GM12873 (cell line): ENCODE data around the gene DNAJC22.

Experiments
- TF ChIP-seq, protein P1 (sequence below): IDR thresholded peaks from 2 replicates; pipeline ENCODE4 v1.5.1; 2012; ENCODE audit warnings: low read depth, mild to moderate bottlenecking, moderate library complexity, low read length, control low read depth; ENCODE audit not compliant: insufficient read depth; ENCODE audit errors: missing control alignments

DNAJC22 gene

DNA sequence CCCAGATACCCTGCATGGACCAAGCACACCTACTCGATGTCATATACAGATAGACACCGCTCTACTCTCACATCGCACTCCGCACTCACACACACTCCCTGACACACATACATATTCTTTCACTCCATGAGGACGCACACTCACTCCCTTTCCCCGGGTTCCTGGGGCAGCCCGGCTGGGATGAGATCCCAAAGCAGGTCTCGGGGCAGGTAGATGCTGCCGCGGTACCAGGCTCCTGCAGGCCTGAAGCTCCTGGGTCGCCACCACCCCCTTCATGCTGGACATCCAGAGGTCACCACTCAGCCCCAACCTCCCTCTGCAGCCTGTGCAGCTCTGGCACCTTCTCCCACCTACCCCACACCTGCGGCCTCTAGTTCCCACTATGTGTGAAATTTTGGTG, 12.0 kb upstream of the DNAJC22 start:
- TF ChIP-seq, protein P1, sequence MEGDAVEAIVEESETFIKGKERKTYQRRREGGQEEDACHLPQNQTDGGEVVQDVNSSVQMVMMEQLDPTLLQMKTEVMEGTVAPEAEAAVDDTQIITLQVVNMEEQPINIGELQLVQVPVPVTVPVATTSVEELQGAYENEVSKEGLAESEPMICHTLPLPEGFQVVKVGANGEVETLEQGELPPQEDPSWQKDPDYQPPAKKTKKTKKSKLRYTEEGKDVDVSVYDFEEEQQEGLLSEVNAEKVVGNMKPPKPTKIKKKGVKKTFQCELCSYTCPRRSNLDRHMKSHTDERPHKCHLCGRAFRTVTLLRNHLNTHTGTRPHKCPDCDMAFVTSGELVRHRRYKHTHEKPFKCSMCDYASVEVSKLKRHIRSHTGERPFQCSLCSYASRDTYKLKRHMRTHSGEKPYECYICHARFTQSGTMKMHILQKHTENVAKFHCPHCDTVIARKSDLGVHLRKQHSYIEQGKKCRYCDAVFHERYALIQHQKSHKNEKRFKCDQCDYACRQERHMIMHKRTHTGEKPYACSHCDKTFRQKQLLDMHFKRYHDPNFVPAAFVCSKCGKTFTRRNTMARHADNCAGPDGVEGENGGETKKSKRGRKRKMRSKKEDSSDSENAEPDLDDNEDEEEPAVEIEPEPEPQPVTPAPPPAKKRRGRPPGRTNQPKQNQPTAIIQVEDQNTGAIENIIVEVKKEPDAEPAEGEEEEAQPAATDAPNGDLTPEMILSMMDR, result no peak

DNA sequence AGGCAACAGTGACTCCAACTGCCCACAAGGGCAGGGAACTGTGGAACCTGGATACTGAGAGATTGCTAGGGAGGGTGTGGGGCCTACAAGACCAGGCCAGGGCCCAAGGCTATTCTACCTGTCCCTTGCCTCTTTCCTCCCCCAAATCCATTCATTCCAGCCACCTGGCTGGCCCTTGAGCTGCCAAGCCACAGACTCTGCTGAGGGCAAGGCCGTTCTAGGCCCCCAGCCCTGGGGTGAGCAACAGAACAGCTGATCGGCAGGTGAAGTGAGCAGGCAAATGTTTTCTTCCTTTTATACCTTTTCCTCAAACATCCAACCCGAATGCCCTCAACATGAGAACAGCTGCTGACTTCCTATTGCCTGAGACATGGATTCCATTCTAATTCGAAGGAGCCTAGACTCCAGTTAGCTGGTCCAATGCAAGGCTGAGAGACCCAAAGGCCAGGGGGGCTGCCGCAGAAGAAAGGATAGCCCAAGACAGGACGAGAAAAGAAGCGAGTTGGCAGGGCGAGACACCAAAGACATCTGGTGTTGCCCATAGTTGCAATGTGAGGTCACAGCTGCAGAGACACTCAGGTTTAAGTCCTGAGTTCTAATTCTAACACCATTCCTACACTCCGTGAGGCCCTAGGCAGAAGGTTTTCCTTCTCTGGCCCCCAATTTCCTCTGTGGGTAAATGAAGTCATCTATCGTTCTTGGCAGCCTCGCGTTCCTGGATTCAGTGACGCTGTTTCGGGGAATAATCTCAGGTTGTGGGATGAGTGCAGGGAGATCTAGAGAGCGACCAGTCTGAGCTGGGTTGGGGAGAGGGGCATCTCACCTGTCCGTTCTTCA, 11.4 kb upstream of the DNAJC22 start:
- TF ChIP-seq, protein P1, result no peak

DNA sequence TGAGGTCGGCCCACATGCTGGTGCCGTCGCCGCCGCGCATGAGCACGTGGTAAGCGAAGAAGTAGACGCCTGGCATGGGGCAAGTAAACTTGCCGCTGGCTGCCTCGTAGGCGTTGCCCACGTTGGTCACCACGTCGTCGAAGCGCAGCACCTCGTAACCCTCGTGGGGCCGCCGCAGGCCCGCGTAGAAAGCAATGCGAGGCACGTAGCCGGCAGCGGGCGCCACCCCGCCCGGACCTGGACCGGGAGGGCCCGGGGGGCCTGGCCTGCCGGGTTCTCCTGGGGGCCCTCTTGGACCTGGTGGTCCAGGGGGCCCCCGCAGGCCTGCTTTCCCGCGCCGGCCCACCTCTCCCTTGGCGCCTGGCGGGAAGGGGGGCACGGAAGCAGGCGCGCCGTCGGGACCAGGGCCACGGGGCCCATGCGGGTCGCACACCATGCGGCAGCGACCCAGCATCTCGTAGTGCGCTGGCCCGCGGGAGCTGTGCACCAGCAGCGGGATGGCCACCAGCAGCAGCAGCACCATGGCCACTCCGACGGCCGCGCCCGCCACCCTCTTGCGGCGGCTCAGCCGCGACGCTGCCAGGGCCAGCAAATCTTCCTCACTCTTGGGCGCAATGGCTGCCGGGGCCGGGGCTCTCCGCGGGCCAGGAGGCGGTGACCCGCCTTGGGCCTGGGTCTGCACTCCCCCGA, 10.6 kb upstream of the DNAJC22 start:
- TF ChIP-seq, protein P1, result no peak

DNA sequence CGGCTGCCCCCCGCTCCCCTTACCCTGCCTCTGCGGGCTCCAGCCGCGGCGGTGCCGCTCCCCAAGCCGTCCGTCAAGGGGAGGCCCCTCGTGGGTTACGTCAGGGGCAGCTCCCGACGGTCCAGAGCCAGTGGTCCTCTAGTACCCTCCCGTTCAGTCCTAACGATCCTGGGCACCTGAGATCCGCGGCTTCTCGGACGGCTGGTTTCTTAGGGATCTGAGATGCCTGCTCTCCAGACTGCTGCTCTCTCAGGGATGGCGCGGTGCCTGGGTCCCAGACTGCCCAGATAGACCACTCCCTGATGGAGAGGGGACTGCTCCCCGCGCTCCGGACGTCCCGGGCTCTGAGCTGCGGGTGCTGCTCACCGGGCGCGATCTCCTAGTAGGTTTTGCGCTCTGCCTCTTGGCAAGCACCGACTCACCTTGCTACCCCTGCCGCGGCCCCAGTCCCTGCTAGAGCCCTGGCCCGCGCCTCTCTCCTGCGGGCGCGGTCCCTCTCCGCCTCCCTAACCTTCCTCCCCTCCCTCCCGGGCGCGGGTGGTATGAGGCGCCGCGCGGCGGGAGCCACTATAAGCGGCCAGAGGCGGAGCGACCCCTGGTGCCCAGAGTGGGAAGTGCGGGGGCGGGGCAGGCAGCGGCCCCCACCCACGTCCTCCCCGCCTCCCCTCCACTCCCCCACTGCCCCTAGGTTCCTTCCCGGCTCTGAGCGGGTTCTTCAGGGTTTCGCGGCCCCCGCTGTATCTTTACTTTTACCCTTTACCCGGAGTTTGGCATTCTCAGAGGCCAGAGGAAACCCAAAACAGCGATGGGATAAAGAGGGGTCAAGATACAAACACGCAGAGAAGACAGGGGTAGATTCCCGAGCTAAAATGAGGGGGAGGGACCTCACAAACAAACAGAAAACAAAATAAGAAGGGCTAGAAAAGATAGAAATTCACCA, 9.8 kb upstream of the DNAJC22 start, which contains the start of gene C1QL4:
C1QL4 (minus strand) TSS at position 544 of the 940 bp plus-strand sequence. CDS start 711 bp downstream, outside the sequence.
- TF ChIP-seq, protein P1, result peak; percentile 79

DNA sequence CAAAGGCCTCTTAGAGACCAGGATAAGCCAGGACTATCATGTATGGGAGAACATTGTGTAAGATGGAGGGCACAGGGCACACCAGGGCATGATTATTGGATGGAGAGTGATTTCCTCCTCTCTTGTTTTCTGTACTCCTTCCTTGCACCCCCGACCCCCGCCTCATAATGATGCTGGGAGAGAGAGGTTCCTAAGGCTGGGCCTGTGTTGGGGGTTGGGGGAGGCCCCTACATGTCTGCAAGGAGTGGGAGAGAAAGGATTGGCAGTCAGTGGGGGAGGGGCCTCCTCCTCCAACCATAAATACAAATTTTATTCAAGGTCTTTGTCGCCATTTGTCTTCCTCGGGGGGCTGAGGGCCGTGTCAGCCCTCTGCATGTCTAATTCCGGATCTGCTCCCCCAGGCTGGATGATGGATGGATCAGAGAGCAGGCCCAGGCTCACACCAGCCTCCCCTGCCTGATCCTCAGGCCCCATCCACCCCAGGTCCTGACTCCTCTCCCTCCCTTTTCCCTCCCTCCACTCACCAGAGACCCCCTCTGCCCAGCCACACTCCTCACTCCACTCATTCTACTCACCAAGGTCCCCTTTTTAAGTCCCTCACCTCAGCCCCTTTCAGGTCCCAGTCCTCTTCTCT, 7.7 kb upstream of the DNAJC22 start:
- TF ChIP-seq, protein P1, result no peak

DNA sequence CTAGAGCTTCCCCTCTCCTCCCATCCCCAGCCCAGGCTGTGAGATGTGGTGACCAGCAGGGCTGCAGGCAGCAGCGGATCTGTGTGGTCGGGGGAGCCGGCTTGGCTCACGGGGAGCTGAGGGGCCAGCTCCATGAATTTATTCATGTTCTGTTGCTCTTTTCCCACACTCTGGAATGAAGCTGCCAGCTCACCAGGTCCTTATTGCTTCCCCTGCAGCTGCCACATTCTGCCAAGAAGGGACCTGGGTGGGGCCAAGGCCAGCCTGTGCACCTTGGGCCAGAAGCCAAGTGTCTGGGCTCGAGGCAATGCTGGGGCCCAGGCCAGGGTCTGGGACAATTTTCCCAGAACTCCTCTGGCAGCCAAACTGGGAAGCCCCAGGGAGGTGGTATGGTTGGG, 7.2 kb upstream of the DNAJC22 start:
- TF ChIP-seq, protein P1, result no peak
